B cell (primary cell): ENCODE measurements around the gene TARS2. TPM values are rescaled to one million over a fixed set of nuclear protein-coding genes. Genes with fewer than 3 reads are reported as not detected.

Source experiments
- ATAC-seq: fragments of 200-7000 bp; cut with Tn5 transposase; one replicate; pipeline ENCODE4 v1.10.0; 2021; ENCODE audit warnings: low read depth, mild to moderate bottlenecking, moderate number of reproducible peaks, moderate library complexity
- CTCF ChIA-PET: fragments of 350-600 bp; sonication (Branson Sonifier 250); formaldehyde crosslinking; loops from one replicate; lab custom pipeline; 2021; ENCODE audit warnings: antibody characterized with exemption, inconsistent platforms; lab: Charles Lee
- POLR2A ChIA-PET: fragments of 350-600 bp; sonication (Branson Sonifier 250); formaldehyde crosslinking; loops from one replicate; lab custom pipeline; 2021; ENCODE audit warnings: antibody characterized with exemption; lab: Charles Lee
- DNase-seq: peaks from one replicate; pipeline ENCODE4 v3.0.0; 2013
- H2AFZ ChIP-seq: 2 replicates; pipeline ENCODE4 v1.6.1; 2012; ENCODE audit warnings: mild to moderate bottlenecking, low read depth, low read length; ENCODE audit not compliant: insufficient read depth, poor library complexity, severe bottlenecking
- H3K27ac ChIP-seq, 2 donors: 1 replicate in 1 of 2; 2 replicates in 1 of 2; pipeline ENCODE4 v1.5.1; 2012 to 2013; ENCODE audit warnings: low read length in 2 of 2, mild to moderate bottlenecking in 2 of 2, moderate library complexity in 1 of 2
- H3K27me3 ChIP-seq, 4 experiments: fragments of 200-600 bp in 1 of 4; sonication (generic) in 1 of 4; replicated peaks in 1 of 4; 1 replicate in 2 of 4; 2 replicates in 2 of 4; pipeline versions ENCODE4 v1.6.1 to v1.7.0; 2013 to 2016; ENCODE audit warnings: low read length in 3 of 4, mild to moderate bottlenecking in 2 of 4, mixed read lengths in 1 of 4, moderate library complexity in 1 of 4; ENCODE audit not compliant: insufficient read depth in 4 of 4, control insufficient read depth in 3 of 4; ENCODE audit errors: control extremely low read depth in 1 of 4
- H3K36me3 ChIP-seq, 2 experiments: replicated peaks in 1 of 2; 1 replicate in 1 of 2; 2 replicates in 1 of 2; pipeline versions ENCODE4 v1.6.1 to v1.7.1; 2013; ENCODE audit warnings: low read length in 1 of 2; ENCODE audit not compliant: insufficient read depth in 2 of 2, control insufficient read depth in 1 of 2; ENCODE audit errors: control extremely low read depth in 1 of 2, extremely low read depth in 1 of 2
- H3K4me1 ChIP-seq, 2 donors: fragments of 200-600 bp in 1 of 2; sonication (generic) in 1 of 2; 1 replicate in 1 of 2; 2 replicates in 1 of 2; pipeline versions ENCODE4 v1.5.1 to v1.6.1; 2013 to 2017; ENCODE audit warnings: low read length in 2 of 2; ENCODE audit not compliant: control insufficient read depth in 2 of 2, insufficient read depth in 2 of 2
- H3K4me2 ChIP-seq: replicated peaks from 2 replicates; pipeline ENCODE3; 2012; ENCODE audit warnings: mild to moderate bottlenecking, low read depth, low read length; ENCODE audit not compliant: poor library complexity, severe bottlenecking
- H3K4me3 ChIP-seq, 5 experiments: fragments of 200-600 bp in 1 of 5; sonication (generic) in 1 of 5; 1 replicate in 3 of 5; 2 replicates in 2 of 5; pipeline versions ENCODE4 v1.5.1 to v1.7.0; 2011 to 2016; ENCODE audit warnings: low read length in 4 of 5, mild to moderate bottlenecking in 4 of 5, low read depth in 2 of 5, control low read depth in 1 of 5, moderate library complexity in 1 of 5; ENCODE audit not compliant: insufficient read depth in 1 of 5; ENCODE audit errors: control extremely low read depth in 1 of 5, extremely low read depth in 1 of 5
- H3K79me2 ChIP-seq: fragments of 200-600 bp; sonication (generic); one replicate; pipeline ENCODE4 v1.6.0; 2016; ENCODE audit warnings: low read length; ENCODE audit not compliant: control insufficient read depth, insufficient read depth
- H3K9ac ChIP-seq: fragments of 200-600 bp; sonication (generic); 2 replicates; pipeline ENCODE4 v1.6.1; 2017; ENCODE audit warnings: mild to moderate bottlenecking, low read length, moderate library complexity
- H3K9me3 ChIP-seq, 3 donors: one replicate each; pipeline versions ENCODE4 v1.6.1 to v1.7.1; 2013; ENCODE audit warnings: low read length in 2 of 3; ENCODE audit not compliant: control insufficient read depth in 2 of 3, insufficient read depth in 1 of 3; ENCODE audit errors: control extremely low read depth in 1 of 3
- H4K20me1 ChIP-seq: 2 replicates; pipeline ENCODE4 v1.6.0; 2012; ENCODE audit warnings: mild to moderate bottlenecking, low read length; ENCODE audit not compliant: insufficient read depth, control insufficient read depth, poor library complexity, severe bottlenecking
- H3K27ac Mint-ChIP-seq: one replicate; pipeline ENCODE4 v1.8.0; 2021; ENCODE audit warnings: mixed read lengths
- H3K27me3 Mint-ChIP-seq: one replicate; pipeline ENCODE4 v1.8.0; 2021; ENCODE audit warnings: mixed read lengths
- H3K4me1 Mint-ChIP-seq: one replicate; pipeline ENCODE4 v1.8.0; 2021; ENCODE audit warnings: mixed read lengths
- H3K4me3 Mint-ChIP-seq: one replicate; pipeline ENCODE4 v1.8.0; 2021; ENCODE audit warnings: mixed read lengths
- H3K9me3 Mint-ChIP-seq: one replicate; pipeline ENCODE4 v1.8.0; 2022; ENCODE audit warnings: mixed read lengths; ENCODE audit not compliant: insufficient read depth
- EZH2 ChIP-seq: IDR thresholded peaks from 2 replicates; pipeline ENCODE4 v1.6.1; 2012; ENCODE audit warnings: borderline replicate concordance, low read depth, mild to moderate bottlenecking, moderate library complexity, low read length; ENCODE audit not compliant: insufficient read depth, poor library complexity, severe bottlenecking
- whole genome bisulfite sequencing: methylation state at CpG from one replicate; pipeline ENCODE4 v1.1.5; 2013; ENCODE audit warnings: missing lambda C conversion rate; ENCODE audit not compliant: insufficient coverage; 5-methylcytosine and 5-hydroxymethylcytosine counted together
- intact Hi-C: fragments of 100-400 bp; cut with micrococcal nuclease; formaldehyde crosslinking; loops from one replicate; pipeline ENCODE4 v1.10.0; 2022
- polyA plus RNA-seq: library from polyadenylated mRNA; depleted of rRNA; stranded (reverse); fragments of >200 nt; gene quantifications from 2 replicates; pipeline ENCODE4 v1.2.3, GENCODE V29; 2012
- small RNA-seq: library from RNA; depleted of rRNA; stranded (forward); fragments of <200 nt; gene quantifications from one replicate; pipeline ENCODE3, GENCODE V24; 2012; ENCODE audit warnings: low replicate concordance, low read depth; ENCODE audit not compliant: insufficient read length
- total RNA-seq, 2 donors: library from RNA; stranded (reverse); fragments of 120-200 nt in 1 of 2; gene quantifications; 1 replicate in 1 of 2; 2 replicates in 1 of 2; pipeline versions ENCODE4 v1.2.3 to v1.2.4, GENCODE V29; 2013 to 2022
- TF ChIP-seq, protein P1 (sequence below): fragments of 200-600 bp; IDR thresholded peaks from one replicate; pipeline ENCODE4 v1.8.0; 2022; ENCODE audit warnings: antibody characterized with exemption, mild to moderate bottlenecking

The TARS2 gene
- total and polyA plus RNA-seq, 2 donors (not counting 1 experiment from before 2014, with no cell fraction given), result 42.2 to 53.6 TPM

DNA sequence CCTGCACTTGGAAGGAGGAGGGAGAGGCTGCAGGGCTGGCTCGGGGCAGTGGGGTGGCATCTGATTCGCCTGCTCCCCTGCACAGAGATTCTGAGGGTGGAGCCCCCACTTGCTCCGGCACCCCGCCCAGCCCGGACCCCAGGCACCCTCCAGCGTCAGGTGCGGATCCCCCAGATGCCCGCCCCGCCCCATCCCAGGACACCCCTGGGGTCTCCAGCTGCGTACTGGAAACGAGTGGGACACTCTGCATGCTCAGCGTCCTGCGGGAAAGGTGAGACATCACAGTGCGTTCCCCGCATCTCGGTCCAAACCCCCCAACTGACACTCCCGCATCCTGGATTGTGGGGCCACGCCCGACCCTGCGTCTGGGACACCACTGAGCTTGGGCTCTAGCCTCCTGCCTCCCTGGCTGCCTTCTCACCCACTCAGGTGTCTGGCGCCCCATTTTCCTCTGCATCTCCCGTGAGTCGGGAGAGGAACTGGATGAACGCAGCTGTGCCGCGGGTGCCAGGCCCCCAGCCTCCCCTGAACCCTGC is 69.9 kb downstream of the TARS2 start:
- intact Hi-C loops, result no loop called here
- ATAC-seq (no peak), DNase-seq (no peak)
- H3K27me3 Mint-ChIP-seq, result no peaks in the 10 kb centered on the region
- H4K20me1 ChIP-seq, result peaks cover 3% of the 10 kb centered on the region
- H3K4me1 ChIP-seq, result peaks cover 17 to 32% of the 10 kb centered on the region in 2 donors
- H3K4me1 Mint-ChIP-seq, result peaks cover 29% of the 10 kb centered on the region
- no peak overlapping the region for H3K4me3 Mint-ChIP-seq
- H3K4me2 ChIP-seq, result no peak overlapping the region
- WGBS, result 98% methylated on average over 22 of the region's 26 CpGs
- peaks cover 0 to under 1% (median 0%) of the 10 kb centered on the region in 4 experiments for H3K27me3 ChIP-seq
- no peak overlapping the region for H3K9ac ChIP-seq
- TF ChIP-seq EZH2, result no peak
- TF ChIP-seq, protein P1, sequence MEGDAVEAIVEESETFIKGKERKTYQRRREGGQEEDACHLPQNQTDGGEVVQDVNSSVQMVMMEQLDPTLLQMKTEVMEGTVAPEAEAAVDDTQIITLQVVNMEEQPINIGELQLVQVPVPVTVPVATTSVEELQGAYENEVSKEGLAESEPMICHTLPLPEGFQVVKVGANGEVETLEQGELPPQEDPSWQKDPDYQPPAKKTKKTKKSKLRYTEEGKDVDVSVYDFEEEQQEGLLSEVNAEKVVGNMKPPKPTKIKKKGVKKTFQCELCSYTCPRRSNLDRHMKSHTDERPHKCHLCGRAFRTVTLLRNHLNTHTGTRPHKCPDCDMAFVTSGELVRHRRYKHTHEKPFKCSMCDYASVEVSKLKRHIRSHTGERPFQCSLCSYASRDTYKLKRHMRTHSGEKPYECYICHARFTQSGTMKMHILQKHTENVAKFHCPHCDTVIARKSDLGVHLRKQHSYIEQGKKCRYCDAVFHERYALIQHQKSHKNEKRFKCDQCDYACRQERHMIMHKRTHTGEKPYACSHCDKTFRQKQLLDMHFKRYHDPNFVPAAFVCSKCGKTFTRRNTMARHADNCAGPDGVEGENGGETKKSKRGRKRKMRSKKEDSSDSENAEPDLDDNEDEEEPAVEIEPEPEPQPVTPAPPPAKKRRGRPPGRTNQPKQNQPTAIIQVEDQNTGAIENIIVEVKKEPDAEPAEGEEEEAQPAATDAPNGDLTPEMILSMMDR, result no peak
- no peak overlapping the region for H3K27ac Mint-ChIP-seq
- H3K4me3 ChIP-seq, result no peak overlapping the region
- H3K79me2 ChIP-seq, result peaks cover 11% of the 10 kb centered on the region
- CTCF ChIA-PET, result interaction anchor here (11.3 to 14.8 kb wide), 2 partner anchors 20 to 62 kb away, joined by 497 to 661 read pairs; partner anchors contain the start of genes ENSA and MCL1
- POLR2A ChIA-PET, result no interaction called here
- no peaks in the 10 kb centered on the region for H3K9me3 Mint-ChIP-seq
- no peaks in the 10 kb centered on the region for H3K9me3 ChIP-seq
- H3K36me3 ChIP-seq, result no peaks in the 10 kb centered on the region
- H2AFZ ChIP-seq, result no peak overlapping the region
- H3K27ac ChIP-seq, result no peak overlapping the region

Small RNAs within 50 kb of the gene (small RNA-seq; reads per million reads assigned to genes)
- not detected for gene MIR4257

Other genes with a start within 250 kb of the TARS2 start
- not detected in 2 replicates for gene CA14, start 229.6 kb upstream of the TARS2 start, total RNA-seq
- not detected in 2 replicates for gene CA14, start 229.6 kb upstream of the TARS2 start, polyA plus RNA-seq
- 134 and 135 TPM in 2 replicates for gene APH1A, start 218.4 kb upstream of the TARS2 start, total RNA-seq
- 165 and 197 TPM in 2 replicates for gene APH1A, start 218.4 kb upstream of the TARS2 start, polyA plus RNA-seq
- 0.76 and 1.5 TPM in 2 replicates for gene C1orf54, start 214.6 kb upstream of the TARS2 start, total RNA-seq
- gene C1orf54, start 214.6 kb upstream of the TARS2 start, polyA plus RNA-seq, result 2.1 and 3.0 TPM in 2 replicates
- gene CIART, start 204.9 kb upstream of the TARS2 start, total RNA-seq, result 0.27 TPM in 1 of 2 replicates, not detected in the other
- gene CIART, start 204.9 kb upstream of the TARS2 start, polyA plus RNA-seq, result 0.46 and 0.74 TPM in 2 replicates
- 56.5 and 60.4 TPM in 2 replicates for gene MRPS21, start 193.6 kb upstream of the TARS2 start, total RNA-seq
- gene MRPS21, start 193.6 kb upstream of the TARS2 start, polyA plus RNA-seq, result 47.2 and 50.1 TPM in 2 replicates
- 141 and 156 TPM in 2 replicates for gene PRPF3, start 165.9 kb upstream of the TARS2 start, total RNA-seq
- 83.1 and 104 TPM in 2 replicates for gene PRPF3, start 165.9 kb upstream of the TARS2 start, polyA plus RNA-seq
- gene RPRD2, start 123.3 kb upstream of the TARS2 start, total RNA-seq, result 49.1 and 51.4 TPM in 2 replicates
- gene RPRD2, start 123.3 kb upstream of the TARS2 start, polyA plus RNA-seq, result 16.6 and 17.8 TPM in 2 replicates
- gene ECM1, start 20.7 kb downstream of the TARS2 start, total RNA-seq, result 1.9 and 2.5 TPM in 2 replicates
- 1.6 and 2.3 TPM in 2 replicates for gene ECM1, start 20.7 kb downstream of the TARS2 start, polyA plus RNA-seq
- gene FALEC, start 28.3 kb downstream of the TARS2 start, total RNA-seq, result 2.0 and 2.6 TPM in 2 replicates
- gene FALEC, start 28.3 kb downstream of the TARS2 start, polyA plus RNA-seq, result 1.1 and 3.7 TPM in 2 replicates
- 0.34 TPM in 1 of 2 replicates, not detected in the other for gene ADAMTSL4, start 62.0 kb downstream of the TARS2 start, total RNA-seq
- gene ADAMTSL4, start 62.0 kb downstream of the TARS2 start, polyA plus RNA-seq, result 0.70 and 0.98 TPM in 2 replicates
- gene MCL1, start 92.2 kb downstream of the TARS2 start, total RNA-seq, result 214 and 219 TPM in 2 replicates
- 163 and 266 TPM in 2 replicates for gene MCL1, start 92.2 kb downstream of the TARS2 start, polyA plus RNA-seq
- 115 and 119 TPM in 2 replicates for gene ENSA, start 142.2 kb downstream of the TARS2 start, total RNA-seq
- 65.5 and 85.5 TPM in 2 replicates for gene ENSA, start 142.2 kb downstream of the TARS2 start, polyA plus RNA-seq
- 22.1 and 25.3 TPM in 2 replicates for gene GOLPH3L, start 209.7 kb downstream of the TARS2 start, total RNA-seq
- 7.4 TPM in 2 replicates for gene GOLPH3L, start 209.7 kb downstream of the TARS2 start, polyA plus RNA-seq
- gene HORMAD1, start 233.5 kb downstream of the TARS2 start, total RNA-seq, result 1.1 and 2.1 TPM in 2 replicates
- 0.43 and 0.94 TPM in 2 replicates for gene HORMAD1, start 233.5 kb downstream of the TARS2 start, polyA plus RNA-seq